Lung (tissue), 12 donors: ENCODE data around the gene CDHR5. TPM values are rescaled to one million over a fixed set of nuclear protein-coding genes. Genes with fewer than 3 reads are reported as not detected.

Source experiments
- ATAC-seq: fragments of 200-7000 bp; cut with Tn5 transposase; one replicate; pipeline ENCODE4 v1.9.1; 2020; ENCODE audit warnings: moderate number of reproducible peaks; ENCODE audit not compliant: insufficient read depth, low FRiP score
- DNase-seq, 3 donors: peaks; one replicate each; pipeline ENCODE4 v3.0.0-alpha.2; 2013 to 2017
- H3K27ac ChIP-seq, 2 donors: one replicate each; pipeline ENCODE4 v1.5.1; 2013; ENCODE audit warnings: mild to moderate bottlenecking in 2 of 2, moderate library complexity in 2 of 2, control low read depth in 1 of 2, inconsistent platforms in 1 of 2, low read depth in 1 of 2, low read length in 1 of 2
- H3K27me3 ChIP-seq, 3 donors: one replicate each; pipeline ENCODE4 v1.5.1; 2013; ENCODE audit warnings: low read length in 2 of 3; ENCODE audit not compliant: control insufficient read depth in 3 of 3, insufficient read depth in 3 of 3
- H3K36me3 ChIP-seq, 4 donors: one replicate each; pipeline ENCODE4 v1.5.1; 2013; ENCODE audit warnings: low read length in 4 of 4, mild to moderate bottlenecking in 1 of 4, moderate library complexity in 1 of 4; ENCODE audit not compliant: control insufficient read depth in 4 of 4, insufficient read depth in 4 of 4
- H3K4me1 ChIP-seq, 5 donors: one replicate each; pipeline ENCODE4 v1.5.1; 2013; ENCODE audit warnings: low read length in 5 of 5, mild to moderate bottlenecking in 2 of 5, moderate library complexity in 1 of 5; ENCODE audit not compliant: control insufficient read depth in 5 of 5, insufficient read depth in 5 of 5
- H3K4me3 ChIP-seq: one replicate; pipeline ENCODE4 v1.5.1; 2013; ENCODE audit warnings: mild to moderate bottlenecking, control low read depth, moderate library complexity
- H3K9ac ChIP-seq, 2 donors: one replicate each; pipeline ENCODE4 v1.5.1; 2013; ENCODE audit warnings: low read length in 2 of 2, control low read depth in 1 of 2; ENCODE audit not compliant: insufficient read depth in 1 of 2
- H3K9me3 ChIP-seq, 4 donors: one replicate each; pipeline ENCODE4 v1.5.1; 2013; ENCODE audit warnings: low read length in 3 of 4, mild to moderate bottlenecking in 1 of 4, moderate library complexity in 1 of 4; ENCODE audit not compliant: control insufficient read depth in 4 of 4, insufficient read depth in 3 of 4
- WGBS, 2 donors: extraction: QIAGEN DNeasy Blood & Tissue Kit; methylation state at CpG; one replicate each; pipeline ENCODE4 v1.1.7; 2013; 5-methylcytosine and 5-hydroxymethylcytosine counted together
- polyA plus RNA-seq, 2 donors: library from polyadenylated mRNA; stranded (reverse); fragments of 200-250 nt; gene quantifications; one replicate each; pipeline ENCODE4 v1.2.1, GENCODE V29; 2013
- total RNA-seq, 2 donors: library from RNA; depleted of rRNA in 1 of 2; stranded (reverse); fragments of >200 nt in 1 of 2; gene quantifications; one replicate each; pipeline ENCODE4 v1.2.1, GENCODE V29; 2014 to 2021
- TF ChIP-seq, protein P1 (sequence below): IDR thresholded peaks from 2 replicates; pipeline ENCODE4 v1.5.1; 2012; ENCODE audit warnings: mild to moderate bottlenecking; ENCODE audit errors: control extremely low read depth, extremely low read depth
- donor health status: control.
- donor health status: control.
- donor health status: Bipolar disorder and iron deficiency.
- donor health status: healthy.
- donor health status: DM: yes; HTN: yes; CAD: no.

CDHR5 gene
- total and polyA plus RNA-seq, 4 donors, result 0.02 to 0.10 TPM; not detected in 2

DNA sequence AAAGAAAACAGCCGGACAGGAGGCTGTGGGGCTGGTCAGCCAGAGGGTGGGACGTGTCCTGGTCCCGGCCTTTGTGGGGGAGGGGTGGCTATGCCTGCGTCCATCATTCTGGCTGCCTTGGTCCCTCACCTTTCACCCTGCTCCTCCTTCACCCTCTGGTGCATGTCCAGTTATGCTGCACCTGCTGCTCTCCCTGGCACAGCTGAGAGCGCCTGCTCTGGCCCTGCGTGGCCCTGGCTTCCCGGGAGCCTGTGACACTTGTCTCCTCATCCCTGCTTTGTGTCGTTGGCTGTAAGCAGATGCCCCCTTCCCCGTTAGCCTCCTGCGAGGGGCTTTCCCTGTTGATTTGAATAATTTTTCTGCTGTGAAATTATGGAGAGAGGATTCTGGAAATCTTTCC, 31.8 kb downstream of the CDHR5 start:
- DNase-seq, result no peak
- WGBS, 2 donors, result 92 to 99% methylated on average over 10 of the region's 10 CpGs
- H3K36me3 ChIP-seq, result peaks cover 8 to 69% (median 33%) of the 10 kb centered on the region in 4 donors

DNA sequence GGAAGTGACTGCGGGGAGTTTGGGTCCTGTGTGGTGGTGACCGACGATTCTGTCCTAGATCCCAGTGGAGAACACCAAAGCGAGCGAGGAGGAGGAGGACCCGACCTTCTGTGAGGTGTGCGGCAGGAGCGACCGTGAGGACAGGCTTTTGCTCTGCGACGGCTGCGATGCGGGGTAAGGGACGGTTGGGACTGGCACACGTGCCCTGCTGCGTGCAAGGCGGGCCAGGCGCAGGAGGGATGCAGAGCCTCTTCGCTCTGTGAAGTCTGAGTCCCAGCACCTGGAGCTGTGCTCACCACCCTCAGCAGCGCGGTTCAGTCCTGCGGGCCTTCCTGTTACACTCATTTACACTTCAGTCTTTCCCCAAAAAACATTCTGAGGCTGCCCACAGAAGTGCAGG, 32.3 kb downstream of the CDHR5 start:
- Histone ChIP-seq H3K4me3 (no peak overlapping the region), H3K9me3 (no peaks in the 10 kb centered on the region), H3K9ac (no peak overlapping the region), H3K27ac (no peak overlapping the region), H3K36me3 (peaks cover 9 to 67% (median 37%) of the 10 kb centered on the region in 4 donors), H3K4me1 (no peaks in the 10 kb centered on the region), H3K27me3 (no peaks in the 10 kb centered on the region)
- ATAC-seq (no peak), DNase-seq (no peak)
- TF ChIP-seq, protein P1, sequence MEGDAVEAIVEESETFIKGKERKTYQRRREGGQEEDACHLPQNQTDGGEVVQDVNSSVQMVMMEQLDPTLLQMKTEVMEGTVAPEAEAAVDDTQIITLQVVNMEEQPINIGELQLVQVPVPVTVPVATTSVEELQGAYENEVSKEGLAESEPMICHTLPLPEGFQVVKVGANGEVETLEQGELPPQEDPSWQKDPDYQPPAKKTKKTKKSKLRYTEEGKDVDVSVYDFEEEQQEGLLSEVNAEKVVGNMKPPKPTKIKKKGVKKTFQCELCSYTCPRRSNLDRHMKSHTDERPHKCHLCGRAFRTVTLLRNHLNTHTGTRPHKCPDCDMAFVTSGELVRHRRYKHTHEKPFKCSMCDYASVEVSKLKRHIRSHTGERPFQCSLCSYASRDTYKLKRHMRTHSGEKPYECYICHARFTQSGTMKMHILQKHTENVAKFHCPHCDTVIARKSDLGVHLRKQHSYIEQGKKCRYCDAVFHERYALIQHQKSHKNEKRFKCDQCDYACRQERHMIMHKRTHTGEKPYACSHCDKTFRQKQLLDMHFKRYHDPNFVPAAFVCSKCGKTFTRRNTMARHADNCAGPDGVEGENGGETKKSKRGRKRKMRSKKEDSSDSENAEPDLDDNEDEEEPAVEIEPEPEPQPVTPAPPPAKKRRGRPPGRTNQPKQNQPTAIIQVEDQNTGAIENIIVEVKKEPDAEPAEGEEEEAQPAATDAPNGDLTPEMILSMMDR, result no peak
- 97 to 99% methylated on average over 22 of the region's 22 CpGs for WGBS, 2 donors

More for the DNA sequence above, 31.8 kb downstream of the CDHR5 start:
- Histone ChIP-seq H3K4me3 (no peak overlapping the region), H3K27ac (no peak overlapping the region), H3K27me3 (no peaks in the 10 kb centered on the region), H3K9ac (no peak overlapping the region), H3K9me3 (no peaks in the 10 kb centered on the region), H3K4me1 (no peaks in the 10 kb centered on the region)
- no peak for ATAC-seq
- TF ChIP-seq, protein P1, result no peak

DNA sequence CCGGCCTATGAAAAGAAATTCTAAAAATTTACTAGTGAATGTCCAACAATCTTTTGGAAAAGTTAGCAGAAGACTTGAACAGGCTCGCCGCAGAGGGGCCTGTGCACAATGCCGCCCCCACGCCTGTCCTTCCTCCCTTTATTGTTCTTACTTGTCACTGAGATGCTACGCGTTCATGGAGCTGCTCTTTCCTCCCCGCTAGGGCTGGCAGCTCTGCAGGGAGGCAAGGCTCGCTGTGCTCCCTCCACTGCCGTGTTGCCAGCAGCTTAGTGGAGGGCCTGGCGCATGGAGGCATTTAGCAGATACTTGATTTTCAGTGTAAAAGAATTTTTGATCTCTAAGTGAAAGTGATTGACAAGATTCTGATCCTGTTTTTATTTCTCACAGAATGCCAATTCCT, 33.8 kb downstream of the CDHR5 start:
- DNase-seq, result no peak
- H3K4me1 ChIP-seq, result no peaks in the 10 kb centered on the region
- no peaks in the 10 kb centered on the region for H3K9me3 ChIP-seq
- H3K36me3 ChIP-seq, result peaks cover 16 to 66% (median 41%) of the 10 kb centered on the region in 4 donors
- WGBS, 2 donors, result 82 to 85% methylated on average over 11 of the region's 11 CpGs
- no peak overlapping the region for H3K27ac ChIP-seq
- no peak overlapping the region for H3K4me3 ChIP-seq
- TF ChIP-seq, protein P1, result no peak
- no peak overlapping the region for H3K9ac ChIP-seq
- ATAC-seq, result no peak
- H3K27me3 ChIP-seq, result no peaks in the 10 kb centered on the region

DNA sequence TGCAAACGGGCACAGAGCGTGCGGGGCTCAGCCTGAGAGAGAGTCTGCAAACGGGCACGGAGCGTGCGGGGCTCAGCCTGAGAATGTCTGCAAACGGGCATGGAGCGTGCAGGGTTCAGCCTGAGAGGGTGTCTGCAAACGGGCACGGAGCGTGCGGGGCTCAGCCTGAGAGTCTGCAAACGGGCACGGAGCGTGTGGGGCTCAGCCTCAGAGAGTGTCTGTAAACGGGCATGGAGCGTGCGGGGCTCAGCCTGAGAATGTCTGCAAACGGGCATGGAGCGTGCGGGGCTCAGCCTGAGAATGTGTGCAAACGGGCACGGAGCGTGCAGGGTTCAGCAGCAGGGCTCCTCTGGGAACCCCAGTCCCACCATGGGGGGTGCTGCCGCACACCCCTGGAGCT, 35.0 kb downstream of the CDHR5 start:
- ATAC-seq (no peak), DNase-seq (no peak)
- TF ChIP-seq, protein P1, result no peak
- Histone ChIP-seq H3K36me3 (peaks cover 16 to 59% (median 38%) of the 10 kb centered on the region in 4 donors), H3K4me3 (no peak overlapping the region), H3K4me1 (no peaks in the 10 kb centered on the region), H3K27ac (no peak overlapping the region), H3K27me3 (no peaks in the 10 kb centered on the region), H3K9ac (no peak overlapping the region), H3K9me3 (no peaks in the 10 kb centered on the region)
- 95 to 96% methylated on average over 26 of the region's 26 CpGs for WGBS, 2 donors
